Nucleus accumbens (tissue), 56 donors: Measurements from ENCODE around the gene AGAP2.

Experiments used
- DNase-seq, 56 donors: peaks; one replicate each; lab custom pipeline; 2025; lab: John Stamatoyannopoulos, UW

The AGAP2 gene

GRCh38 chr12:57739387-57739786, 845 bp upstream of the AGAP2 start:
- peak in 6 of 56 donors; percentile 7 to 41 (median 22) for DNase-seq

- DNase-seq: peak in 2 of 56 donors; percentile 26 to 27
Measured at GRCh38 chr12:57737467-57738460, 778 bp downstream of the AGAP2 start.

- DNase-seq: no peak
Measured at GRCh38 chr12:57736741-57737466, 1.6 kb downstream of the AGAP2 start.

- DNase-seq: peak in 38 of 56 donors; percentile 7 to 77 (median 42)
Measured at GRCh38 chr12:57735952-57736740, 2.4 kb downstream of the AGAP2 start.

- DNase-seq: peak in 5 of 56 donors; percentile 15 to 42 (median 31)
Measured at GRCh38 chr12:57735198-57735855, 3.2 kb downstream of the AGAP2 start.

GRCh38 chr12:57734591-57734990, 4.0 kb downstream of the AGAP2 start:
- DNase-seq: no peak

GRCh38 chr12:57733928-57734327, 4.6 kb downstream of the AGAP2 start:
- no peak for DNase-seq

- DNase-seq: no peak
Measured at GRCh38 chr12:57732726-57733593, 5.6 kb downstream of the AGAP2 start.

- DNase-seq: no peak
Measured at GRCh38 chr12:57732270-57732669, 6.3 kb downstream of the AGAP2 start.

GRCh38 chr12:57731411-57732080, 7.0 kb downstream of the AGAP2 start:
- no peak for DNase-seq

GRCh38 chr12:57730336-57731067, 8.0 kb downstream of the AGAP2 start:
- no peak for DNase-seq

- DNase-seq: no peak
Measured at GRCh38 chr12:57729321-57729844, 9.2 kb downstream of the AGAP2 start.

- DNase-seq: no peak
Measured at GRCh38 chr12:57727758-57728395, 10.7 kb downstream of the AGAP2 start.

GRCh38 chr12:57726884-57727757, 11.4 kb downstream of the AGAP2 start:
- peak in 2 of 56 donors; percentile 12 to 40 for DNase-seq

GRCh38 chr12:57726151-57726883, 12.2 kb downstream of the AGAP2 start:
- DNase-seq: peak in 45 of 56 donors; percentile 7 to 73 (median 32)
